IPS-15b (cell line): ENCODE results near the gene RALY.

Experiments used
- H3K27me3 ChIP-seq: one replicate; pipeline ENCODE4 v1.6.1; 2013; ENCODE audit warnings: low read length; ENCODE audit not compliant: control insufficient read depth, insufficient read depth
- H3K36me3 ChIP-seq: one replicate; pipeline ENCODE4 v1.6.1; 2013; ENCODE audit warnings: low read length; ENCODE audit not compliant: control insufficient read depth, insufficient read depth
- H3K4me1 ChIP-seq: one replicate; pipeline ENCODE4 v1.6.1; 2013; ENCODE audit warnings: mild to moderate bottlenecking, low read length; ENCODE audit not compliant: control insufficient read depth, insufficient read depth
- H3K4me3 ChIP-seq: one replicate; pipeline ENCODE4 v1.5.1; 2013; ENCODE audit warnings: low read depth, low read length
- H3K9ac ChIP-seq: one replicate; pipeline ENCODE4 v1.6.1; 2013; ENCODE audit warnings: low read depth, mild to moderate bottlenecking, low read length
- H3K9me3 ChIP-seq: one replicate; pipeline ENCODE4 v1.6.1; 2013; ENCODE audit warnings: mild to moderate bottlenecking, low read length; ENCODE audit not compliant: control insufficient read depth, insufficient read depth

The RALY gene

DNA sequence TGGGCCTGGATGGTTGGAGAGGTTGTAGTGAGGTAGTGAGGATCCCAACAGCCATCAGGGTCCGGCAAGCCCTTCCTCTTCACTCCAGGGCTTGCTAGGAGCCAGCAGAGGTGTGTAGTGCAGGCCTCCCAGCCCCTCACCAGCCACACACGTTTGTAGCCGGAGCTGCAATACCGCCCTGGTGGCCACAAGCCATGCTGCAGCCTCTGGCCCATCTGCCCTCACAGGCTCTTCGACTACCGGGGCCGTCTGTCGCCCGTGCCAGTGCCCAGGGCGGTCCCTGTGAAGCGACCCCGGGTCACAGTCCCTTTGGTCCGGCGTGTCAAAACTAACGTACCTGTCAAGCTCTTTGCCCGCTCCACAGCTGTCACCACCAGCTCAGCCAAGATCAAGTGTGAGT is 81.9 kb downstream of the RALY start:
- no peaks in the 10 kb centered on the region for H3K9me3 ChIP-seq
- H3K36me3 ChIP-seq = peaks cover 17% of the 10 kb centered on the region
- no peak overlapping the region for H3K9ac ChIP-seq
- H3K27me3 ChIP-seq = no peaks in the 10 kb centered on the region
- no peak overlapping the region for H3K4me3 ChIP-seq
- H3K4me1 ChIP-seq = no peaks in the 10 kb centered on the region

DNA sequence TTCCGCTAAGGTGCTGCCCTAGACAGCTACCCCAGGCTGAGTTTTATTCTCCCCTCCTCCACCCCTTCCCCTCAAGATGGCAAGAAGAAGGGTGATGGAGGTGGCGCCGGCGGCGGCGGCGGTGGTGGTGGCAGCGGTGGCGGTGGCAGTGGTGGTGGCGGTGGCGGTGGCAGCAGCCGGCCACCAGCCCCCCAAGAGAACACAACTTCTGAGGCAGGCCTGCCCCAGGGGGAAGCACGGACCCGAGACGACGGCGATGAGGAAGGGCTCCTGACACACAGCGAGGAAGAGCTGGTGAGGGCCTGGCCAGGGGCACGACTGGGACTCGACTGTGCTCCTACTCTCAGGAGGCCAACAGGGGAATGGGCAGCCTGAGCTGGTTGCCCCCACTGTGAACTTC is 83.2 kb downstream of the RALY start:
- H3K9ac ChIP-seq = no peak overlapping the region
- H3K4me1 ChIP-seq = no peaks in the 10 kb centered on the region
- peaks cover 17% of the 10 kb centered on the region for H3K36me3 ChIP-seq
- no peaks in the 10 kb centered on the region for H3K27me3 ChIP-seq
- no peaks in the 10 kb centered on the region for H3K9me3 ChIP-seq
- no peak overlapping the region for H3K4me3 ChIP-seq

DNA sequence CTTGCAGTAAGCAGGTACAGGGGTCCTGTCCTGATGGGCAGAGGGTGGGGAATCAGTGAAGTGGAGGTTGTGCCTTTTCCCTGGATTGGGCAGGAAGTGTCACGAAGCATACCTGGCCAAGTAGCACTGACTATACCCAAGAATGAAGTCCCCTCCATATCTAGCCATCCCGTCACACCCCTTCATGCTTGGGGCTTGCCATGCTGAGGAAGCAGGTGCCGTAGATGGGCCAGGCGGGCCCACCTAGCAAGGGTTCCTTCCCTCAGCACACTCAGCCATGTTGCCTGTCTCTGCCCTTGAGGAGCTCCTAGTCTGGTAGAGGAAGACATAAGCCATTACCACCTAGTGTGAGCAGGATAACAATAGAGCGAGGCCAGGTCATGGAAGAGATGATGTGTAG is 84.8 kb downstream of the RALY start:
- Histone ChIP-seq H3K9ac (no peak overlapping the region), H3K27me3 (no peaks in the 10 kb centered on the region), H3K4me1 (no peaks in the 10 kb centered on the region), H3K36me3 (peaks cover 17% of the 10 kb centered on the region), H3K4me3 (no peak overlapping the region), H3K9me3 (no peaks in the 10 kb centered on the region)

DNA sequence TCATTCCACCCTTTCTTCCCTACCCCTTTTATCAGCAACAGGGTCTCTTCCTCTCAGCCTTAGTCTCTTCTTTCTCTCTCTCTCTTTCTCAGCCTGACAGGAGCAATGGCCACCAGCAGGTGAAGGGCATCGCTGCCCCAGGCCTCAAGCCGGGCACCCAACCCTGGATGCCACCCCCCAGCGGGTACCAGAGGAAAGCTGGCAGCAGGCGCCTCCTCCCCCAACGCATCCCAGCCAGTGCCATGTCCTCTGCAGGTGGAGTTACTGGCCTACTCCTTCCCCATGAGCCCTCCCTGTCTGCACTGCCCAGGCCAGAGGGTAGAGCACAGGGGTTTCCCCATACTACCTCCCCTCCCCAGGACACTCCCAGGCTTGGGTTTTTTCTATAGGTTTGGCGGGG is 86.1 kb downstream of the RALY start:
- peaks cover 17% of the 10 kb centered on the region for H3K36me3 ChIP-seq

DNA sequence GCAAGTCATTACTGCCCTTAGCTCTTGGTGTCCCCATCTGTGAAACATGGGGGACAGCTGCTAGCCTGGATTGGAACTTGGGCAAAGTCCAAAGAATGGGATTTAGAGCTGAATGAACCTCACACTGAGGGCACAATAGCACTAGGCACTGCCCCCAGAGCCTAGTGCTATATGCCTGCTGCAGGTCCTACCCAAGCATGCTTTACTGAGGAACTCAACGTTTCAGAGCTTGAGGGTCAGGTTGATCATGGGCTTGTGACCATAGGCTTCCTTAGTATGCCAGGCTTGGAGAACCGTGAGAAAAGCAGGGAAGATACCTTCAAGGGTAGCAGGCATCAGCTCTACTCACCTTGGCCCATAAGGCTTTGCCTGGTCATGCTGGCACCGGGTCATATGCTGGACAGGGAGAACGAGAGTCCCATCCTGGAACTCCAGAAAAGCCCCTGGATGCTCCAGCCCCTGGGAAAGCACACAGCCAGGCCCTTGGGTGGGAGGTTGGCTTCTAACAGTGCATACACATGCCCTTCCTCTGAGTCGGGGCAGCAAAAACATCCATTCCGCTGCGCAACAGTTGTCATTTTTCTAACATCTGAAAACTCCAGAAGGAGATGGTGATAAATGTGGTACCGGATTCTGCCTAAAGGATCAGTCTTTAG is 88.6 kb downstream of the RALY start:
- H3K27me3 ChIP-seq = no peaks in the 10 kb centered on the region
- no peak overlapping the region for H3K4me3 ChIP-seq
- H3K9ac ChIP-seq = no peak overlapping the region
- no peaks in the 10 kb centered on the region for H3K9me3 ChIP-seq
- no peaks in the 10 kb centered on the region for H3K4me1 ChIP-seq
- H3K36me3 ChIP-seq = peaks cover 13% of the 10 kb centered on the region

More for the DNA sequence above, 86.1 kb downstream of the RALY start:
- Histone ChIP-seq H3K4me3 (no peak overlapping the region), H3K9ac (no peak overlapping the region), H3K4me1 (no peaks in the 10 kb centered on the region), H3K27me3 (no peaks in the 10 kb centered on the region), H3K9me3 (no peaks in the 10 kb centered on the region)

DNA sequence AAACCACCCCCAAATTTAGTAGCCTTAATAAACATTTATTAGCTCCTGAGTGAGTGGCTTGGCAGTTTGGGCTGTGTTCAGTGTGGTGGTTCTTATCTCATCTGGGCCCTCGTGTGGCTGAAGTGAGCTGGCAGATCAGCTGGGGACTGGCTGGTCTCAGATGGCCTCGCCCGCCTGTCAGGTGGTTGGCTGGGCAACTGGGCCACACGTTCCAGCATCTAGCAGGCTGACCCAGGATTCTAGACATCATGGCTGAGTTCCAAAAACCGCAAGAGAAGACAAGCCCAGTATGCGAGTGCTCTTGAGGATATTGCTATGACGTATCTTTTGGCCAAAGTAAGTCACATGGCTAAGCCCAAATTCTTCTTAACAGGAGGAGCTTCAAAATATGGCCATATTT is 89.4 kb downstream of the RALY start:
- no peaks in the 10 kb centered on the region for H3K9me3 ChIP-seq
- H3K36me3 ChIP-seq = peaks cover 13% of the 10 kb centered on the region
- H3K4me3 ChIP-seq = no peak overlapping the region
- H3K27me3 ChIP-seq = no peaks in the 10 kb centered on the region
- no peaks in the 10 kb centered on the region for H3K4me1 ChIP-seq
- no peak overlapping the region for H3K9ac ChIP-seq

DNA sequence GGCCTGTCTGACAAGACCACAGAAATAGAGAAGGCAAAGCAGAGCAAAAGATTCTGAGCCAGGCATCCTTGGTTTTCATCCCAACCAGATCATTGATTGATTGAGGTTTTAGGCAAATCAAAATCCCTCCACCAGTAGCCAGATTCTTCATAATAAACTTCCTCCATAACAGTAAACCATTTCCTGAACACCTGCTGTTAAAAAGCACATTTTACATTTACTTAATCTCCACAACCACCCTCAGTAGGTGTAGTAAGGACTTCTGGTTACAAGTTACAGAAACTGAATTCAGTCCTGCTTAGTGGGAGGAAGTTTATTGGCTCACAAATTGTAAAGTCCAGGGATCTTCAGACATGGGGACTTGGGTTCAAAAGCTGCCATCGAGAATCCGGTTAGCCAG is 90.1 kb downstream of the RALY start:
- Histone ChIP-seq H3K4me3 (no peak overlapping the region), H3K4me1 (no peaks in the 10 kb centered on the region), H3K36me3 (peaks cover 16% of the 10 kb centered on the region), H3K9me3 (no peaks in the 10 kb centered on the region), H3K27me3 (no peaks in the 10 kb centered on the region), H3K9ac (no peak overlapping the region)

DNA sequence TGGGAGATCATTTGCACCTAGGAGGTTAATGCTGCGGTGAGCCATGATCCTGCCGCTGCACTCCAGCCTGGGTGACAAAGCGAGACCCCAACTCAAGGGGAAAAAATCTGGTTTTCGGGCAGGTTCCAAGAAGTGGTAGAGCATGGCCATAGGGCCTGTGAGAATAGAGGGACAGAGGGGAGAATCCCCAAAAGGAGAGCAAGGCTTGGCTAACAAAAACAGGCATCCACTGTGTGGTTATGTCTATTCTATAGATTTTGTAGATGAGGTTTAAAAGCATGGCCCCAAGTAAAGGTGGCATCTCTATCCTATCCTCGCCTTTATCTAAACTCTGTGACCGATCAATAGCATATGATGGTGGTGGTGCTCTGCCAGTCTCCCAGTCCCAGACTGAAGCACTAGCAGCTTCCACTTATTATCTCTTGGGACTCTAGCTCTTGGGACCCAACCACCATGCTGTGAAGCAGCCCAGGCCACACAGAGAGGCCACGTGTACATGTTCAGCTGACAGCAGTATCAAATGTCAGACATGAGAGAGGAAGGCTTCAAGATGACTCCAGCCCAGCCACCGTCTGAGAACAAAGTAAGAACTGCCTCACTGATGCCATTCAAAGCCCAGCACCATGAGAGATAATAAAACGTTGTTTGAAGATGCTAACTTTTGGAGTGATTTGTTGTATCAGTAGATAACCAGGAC is 90.7 kb downstream of the RALY start:
- Histone ChIP-seq H3K27me3 (no peaks in the 10 kb centered on the region), H3K9ac (no peak overlapping the region), H3K4me3 (no peak overlapping the region), H3K36me3 (peaks cover 14% of the 10 kb centered on the region), H3K4me1 (no peaks in the 10 kb centered on the region), H3K9me3 (no peaks in the 10 kb centered on the region)

DNA sequence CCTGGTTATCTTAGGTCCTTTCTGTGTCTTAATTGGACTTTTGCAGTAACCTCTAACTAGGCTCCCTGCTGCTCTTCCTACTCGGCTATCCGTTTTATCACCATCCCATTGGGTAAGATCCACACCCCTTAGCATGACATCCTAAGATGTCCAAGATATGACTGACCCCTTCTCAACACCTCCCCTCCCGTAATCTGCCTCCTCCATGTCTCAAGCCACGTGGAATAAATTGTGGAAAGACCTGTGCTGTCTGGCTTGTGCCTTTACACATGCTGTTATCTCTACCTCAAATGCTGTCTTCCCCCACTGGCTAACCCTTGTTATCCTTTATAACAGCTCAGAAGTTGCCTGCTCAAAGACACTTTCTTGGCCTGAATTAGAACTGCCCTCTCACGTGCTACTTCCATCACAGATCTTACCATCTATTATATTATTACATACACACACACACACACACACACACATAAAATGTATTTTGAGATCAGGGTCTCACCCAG is 91.9 kb downstream of the RALY start:
- H3K9me3 ChIP-seq = no peaks in the 10 kb centered on the region
- no peak overlapping the region for H3K9ac ChIP-seq
- H3K4me1 ChIP-seq = no peaks in the 10 kb centered on the region
- H3K36me3 ChIP-seq = peaks cover 16% of the 10 kb centered on the region
- H3K4me3 ChIP-seq = no peak overlapping the region
- no peaks in the 10 kb centered on the region for H3K27me3 ChIP-seq

DNA sequence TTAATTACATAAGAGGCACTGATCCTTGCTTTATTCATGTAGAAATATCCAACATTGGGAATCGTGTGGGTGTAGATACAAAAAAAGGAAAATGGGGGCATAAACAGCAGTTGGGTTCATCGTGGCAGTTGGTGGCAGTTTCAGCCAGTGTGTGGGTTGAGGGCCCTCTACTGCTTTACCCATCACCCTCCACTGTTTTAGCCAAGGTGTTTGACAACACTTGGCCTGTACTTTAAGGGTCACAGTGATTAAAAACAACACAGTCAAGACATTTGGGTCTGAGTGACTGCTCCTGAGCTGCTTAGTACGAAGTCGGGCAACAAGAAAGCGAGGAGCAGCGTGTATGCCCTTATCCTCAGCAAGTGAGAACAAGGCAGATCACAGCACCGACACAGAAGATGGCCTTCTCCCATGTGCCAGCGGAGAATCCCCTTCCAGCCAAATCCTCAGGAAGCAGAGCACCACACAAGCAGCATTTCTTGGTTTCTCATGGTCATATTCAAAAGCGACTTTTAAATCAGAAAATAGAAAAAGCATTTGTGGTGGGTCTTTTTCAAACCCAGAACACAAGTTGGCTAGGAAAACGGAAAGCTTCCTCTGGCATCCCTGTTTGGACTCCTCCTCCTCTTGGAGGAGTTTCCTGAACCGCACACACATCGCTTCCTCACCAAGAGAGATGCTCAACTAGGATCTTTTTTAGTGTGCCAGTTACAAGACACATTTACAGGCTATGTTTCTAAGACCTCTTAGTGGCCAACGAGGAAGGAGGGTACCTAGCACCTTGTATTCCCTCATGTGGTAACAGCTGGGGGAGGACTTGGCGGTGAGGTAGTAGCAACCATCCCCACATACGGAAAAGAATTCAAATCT is 94.8 kb downstream of the RALY start:
- Histone ChIP-seq H3K4me1 (no peaks in the 10 kb centered on the region), H3K4me3 (no peak overlapping the region), H3K27me3 (no peaks in the 10 kb centered on the region), H3K36me3 (peaks cover 19% of the 10 kb centered on the region), H3K9me3 (no peaks in the 10 kb centered on the region), H3K9ac (no peak overlapping the region)

DNA sequence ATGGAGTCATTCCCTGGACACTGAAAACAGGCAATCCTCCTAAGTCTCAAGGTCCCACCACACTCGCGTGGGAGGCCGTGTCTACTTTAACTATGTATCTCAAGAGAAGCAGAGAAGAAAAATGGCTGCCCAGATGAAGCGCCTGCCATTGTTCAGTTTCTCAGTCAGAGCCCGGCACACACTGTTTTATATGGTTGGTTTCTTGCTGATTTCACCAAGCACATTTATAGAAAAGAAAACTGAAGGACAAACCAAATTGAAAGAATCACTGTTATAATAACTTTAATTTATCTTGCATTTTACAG is 95.4 kb downstream of the RALY start:
- H3K27me3 ChIP-seq = no peaks in the 10 kb centered on the region
- peaks cover 24% of the 10 kb centered on the region for H3K36me3 ChIP-seq
- H3K9me3 ChIP-seq = no peaks in the 10 kb centered on the region
- no peak overlapping the region for H3K4me3 ChIP-seq
- no peaks in the 10 kb centered on the region for H3K4me1 ChIP-seq
- no peak overlapping the region for H3K9ac ChIP-seq
